GM19328 (cell line): ENCODE data around the gene LRRC40.

Source experiments
- ATAC-seq: cut with Tn5 transposase; IDR thresholded peaks from one replicate; pipeline ENCODE4 v1.9.1; 2021; ENCODE audit warnings: mild to moderate bottlenecking, moderate library complexity; ENCODE audit not compliant: unreplicated experiment

Gene LRRC40

DNA sequence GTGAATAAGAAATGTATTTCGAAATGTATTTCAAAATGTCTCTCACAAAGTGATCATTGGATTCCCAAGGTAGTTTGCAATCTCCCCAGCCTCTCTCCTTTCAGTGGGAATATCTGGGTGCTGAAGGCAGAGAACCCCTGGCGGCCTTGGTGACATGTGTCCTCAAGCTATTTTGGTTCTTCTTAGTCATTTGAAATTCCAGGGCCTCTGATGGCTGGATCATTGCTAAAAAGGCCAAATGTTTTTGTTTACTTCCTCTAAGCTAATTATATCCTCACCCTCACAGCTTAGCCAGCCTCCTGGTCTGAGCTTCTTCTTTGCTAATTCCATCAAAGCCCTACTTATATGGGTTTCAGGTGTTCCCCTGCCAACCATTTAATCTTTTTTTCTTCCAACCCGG is 71.2 kb downstream of the LRRC40 start:
- ATAC-seq = no peak

- no peak for ATAC-seq
Measured at GRCh38 chr1:70117046-70117445, 88.3 kb downstream of the LRRC40 start.

DNA sequence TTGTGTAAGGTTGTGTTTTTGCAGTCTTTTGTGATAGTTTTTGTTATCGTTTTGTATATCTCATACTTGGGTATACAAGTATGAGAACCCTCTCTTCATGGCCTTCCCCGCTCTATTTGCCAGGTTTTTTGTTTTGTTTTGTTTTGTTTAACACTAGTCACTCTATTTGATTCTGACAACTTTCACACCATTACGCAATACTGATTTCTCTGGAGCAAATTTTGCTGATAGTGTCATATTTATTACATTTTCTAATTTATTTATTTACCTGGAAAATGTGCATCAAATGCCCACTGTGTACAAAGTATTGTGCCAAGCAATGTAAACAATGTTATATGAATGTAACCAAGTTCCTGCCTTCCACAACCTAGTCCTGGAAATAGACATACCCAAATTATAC is 90.1 kb downstream of the LRRC40 start:
- no peak for ATAC-seq

DNA sequence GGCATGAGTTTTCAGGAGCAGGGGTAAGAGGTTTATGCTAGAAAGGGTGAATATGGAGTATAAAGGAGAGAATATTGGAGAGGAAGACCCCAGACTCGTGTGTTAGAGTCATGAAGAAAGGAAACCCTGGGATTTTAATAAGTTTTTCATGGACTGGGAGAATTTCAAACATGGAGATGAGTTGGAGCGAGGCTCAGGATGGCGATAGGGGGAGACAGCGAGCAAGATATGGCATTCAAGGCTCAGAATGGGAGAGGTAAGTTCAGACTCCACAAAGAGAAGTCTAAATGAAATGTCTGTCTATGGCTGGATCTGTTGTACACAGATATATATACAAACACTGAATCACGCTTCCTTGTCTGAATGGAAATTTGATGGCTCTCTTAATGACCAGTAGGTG is 92.5 kb downstream of the LRRC40 start:
- ATAC-seq = no peak

- no peak for ATAC-seq
Measured at GRCh38 chr1:70109241-70109640, 96.1 kb downstream of the LRRC40 start.

GRCh38 chr1:70103770-70104169 is 101.6 kb downstream of the LRRC40 start:
- no peak for ATAC-seq

DNA sequence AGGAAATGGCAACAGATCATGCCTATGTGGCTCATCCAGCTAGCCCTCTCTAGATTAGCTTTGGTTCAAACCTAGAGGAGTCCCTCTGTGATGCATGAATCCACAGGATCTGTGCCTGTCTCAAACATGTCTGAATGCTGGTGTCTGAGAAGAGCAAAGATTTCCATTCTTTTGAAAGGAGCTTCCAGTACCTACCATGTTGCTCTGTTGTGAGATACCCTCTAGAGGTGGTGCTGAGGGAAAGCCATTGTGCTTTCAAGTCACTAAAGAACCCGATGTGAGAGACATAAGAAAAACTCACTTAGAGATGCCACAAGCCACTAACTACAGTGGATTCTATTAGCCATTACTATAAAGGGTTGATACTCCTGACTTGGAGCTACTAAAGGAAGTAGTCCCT is 103.6 kb downstream of the LRRC40 start:
- ATAC-seq = no peak

DNA sequence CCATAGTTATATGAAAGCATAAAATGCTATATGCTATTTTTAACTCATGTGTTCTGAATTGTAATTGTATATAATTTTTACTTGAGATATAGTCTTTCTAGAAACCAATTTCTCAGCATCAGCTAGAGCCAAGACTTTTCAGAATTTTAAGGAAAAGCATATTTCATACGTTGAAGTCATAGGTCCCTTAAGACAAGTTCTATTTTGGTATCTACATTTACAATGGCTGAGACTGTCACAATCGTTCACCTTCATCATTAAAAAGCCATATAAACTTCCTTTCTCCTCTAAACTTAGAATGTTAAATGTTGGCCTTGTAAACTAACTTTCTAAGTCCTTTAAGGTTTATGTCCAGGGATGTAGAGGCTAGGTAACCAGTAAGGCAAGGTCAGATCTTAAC is 104.1 kb downstream of the LRRC40 start:
- no peak for ATAC-seq
